Psoas muscle (tissue), 8 donors: ENCODE measurements around the gene BCHE. TPM values are rescaled to one million over a fixed set of nuclear protein-coding genes. Genes with fewer than 3 reads are reported as not detected.

Source experiments
- ATAC-seq, 4 donors: fragments of 200-7000 bp; cut with Tn5 transposase; one replicate each; pipeline ENCODE4 v1.9.1; 2020; ENCODE audit warnings: moderate library complexity in 3 of 4, mild to moderate bottlenecking in 2 of 4
- DNase-seq, 2 donors: peaks; one replicate each; pipeline ENCODE4 v3.0.0-alpha.2; 2020
- H3K27ac ChIP-seq: fragments of 200-600 bp; one replicate; pipeline ENCODE4 v1.8.0; 2022
- H3K27me3 ChIP-seq, 3 donors: fragments of 200-600 bp in 1 of 3; one replicate each; pipeline versions ENCODE4 v1.6.1 to v1.8.0; 2013 to 2022; ENCODE audit warnings: low read length in 2 of 3, mild to moderate bottlenecking in 2 of 3, moderate library complexity in 1 of 3; ENCODE audit not compliant: insufficient read depth in 3 of 3
- H3K36me3 ChIP-seq, 2 donors: fragments of 200-600 bp in 1 of 2; one replicate each; pipeline versions ENCODE4 v1.6.1 to v1.8.0; 2013 to 2022; ENCODE audit warnings: low read depth in 1 of 2, mild to moderate bottlenecking in 1 of 2, moderate library complexity in 1 of 2; ENCODE audit not compliant: insufficient read depth in 1 of 2
- H3K4me1 ChIP-seq: fragments of 200-600 bp; one replicate; pipeline ENCODE4 v1.8.0; 2022
- H3K4me3 ChIP-seq: fragments of 200-600 bp; one replicate; pipeline ENCODE4 v1.8.0; 2022; ENCODE audit warnings: mild to moderate bottlenecking
- H3K9me3 ChIP-seq: fragments of 200-600 bp; one replicate; pipeline ENCODE4 v1.8.0; 2022
- WGBS, 3 donors: extraction: QIAGEN DNeasy Blood & Tissue Kit; methylation state at CpG; one replicate each; pipeline versions ENCODE4 v1.1.6 to v1.1.7; 2013; 5-methylcytosine and 5-hydroxymethylcytosine counted together
- intact Hi-C, 2 donors: fragments of 100-400 bp; cut with DNase I; formaldehyde crosslinking; loops; one replicate each; pipeline versions ENCODE4 v1.11.0 to v1.14.2; 2022
- polyA plus RNA-seq, 3 donors: library from polyadenylated mRNA; stranded (reverse); fragments of 200-250 nt; gene quantifications; one replicate each; pipeline ENCODE4 v1.2.3, GENCODE V29; 2013
- total RNA-seq, 4 donors: library from RNA; stranded (reverse); fragmentation: NEBNext Ultra II Directional in 2 of 4; extraction: Animal tissue kit (Norgen Biotek cat#: 25700) in 2 of 4; gene quantifications; one replicate each; pipeline versions ENCODE4 v1.2.1 to v1.2.4, GENCODE V29; 2021 to 2023
- TF ChIP-seq, protein P1 (sequence below): fragments of 200-600 bp; IDR thresholded peaks from one replicate; pipeline ENCODE4 v1.8.0; 2022; ENCODE audit warnings: antibody characterized with exemption
- donor health status: healthy with polysubstance abuse.
- donor health status: DM: no; HTN: no; CAD: no; lungs with moderate emphysema.
- donor health status: Bipolar disorder and iron deficiency.
- donor health status: healthy.
- donor health status: DM: yes; HTN: yes; CAD: no.
- donor health status: DM: no; HTN: no; CAD: no.
- donor health status: DM: no; HTN: no; CAD: no.
- donor health status: DM: yes; HTN: yes; CAD: no.

The BCHE gene
- total and polyA plus RNA-seq, 7 donors: 0.70 to 2.5 (median 1.0) TPM

GRCh38 chr3:165788531-165788930 lies 48.7 kb downstream of the BCHE start:
- intact Hi-C loops: no loop called here
- DNase-seq (no peak), ATAC-seq (no peak)
- Histone ChIP-seq H3K9me3 (no peaks in the 10 kb centered on the region), H3K4me3 (no peak overlapping the region), H3K36me3 (no peaks in the 10 kb centered on the region), H3K27ac (no peak overlapping the region), H3K27me3 (no peaks in the 10 kb centered on the region), H3K4me1 (no peaks in the 10 kb centered on the region)
- TF ChIP-seq, protein P1, sequence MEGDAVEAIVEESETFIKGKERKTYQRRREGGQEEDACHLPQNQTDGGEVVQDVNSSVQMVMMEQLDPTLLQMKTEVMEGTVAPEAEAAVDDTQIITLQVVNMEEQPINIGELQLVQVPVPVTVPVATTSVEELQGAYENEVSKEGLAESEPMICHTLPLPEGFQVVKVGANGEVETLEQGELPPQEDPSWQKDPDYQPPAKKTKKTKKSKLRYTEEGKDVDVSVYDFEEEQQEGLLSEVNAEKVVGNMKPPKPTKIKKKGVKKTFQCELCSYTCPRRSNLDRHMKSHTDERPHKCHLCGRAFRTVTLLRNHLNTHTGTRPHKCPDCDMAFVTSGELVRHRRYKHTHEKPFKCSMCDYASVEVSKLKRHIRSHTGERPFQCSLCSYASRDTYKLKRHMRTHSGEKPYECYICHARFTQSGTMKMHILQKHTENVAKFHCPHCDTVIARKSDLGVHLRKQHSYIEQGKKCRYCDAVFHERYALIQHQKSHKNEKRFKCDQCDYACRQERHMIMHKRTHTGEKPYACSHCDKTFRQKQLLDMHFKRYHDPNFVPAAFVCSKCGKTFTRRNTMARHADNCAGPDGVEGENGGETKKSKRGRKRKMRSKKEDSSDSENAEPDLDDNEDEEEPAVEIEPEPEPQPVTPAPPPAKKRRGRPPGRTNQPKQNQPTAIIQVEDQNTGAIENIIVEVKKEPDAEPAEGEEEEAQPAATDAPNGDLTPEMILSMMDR: no peak
- WGBS, 3 donors: 86 to 92% (median 92%) methylated on average over 4 of the region's 4 CpGs

GRCh38 chr3:165786013-165786412 lies 51.2 kb downstream of the BCHE start:
- 90 to 94% (median 90%) methylated on average over 4 of the region's 4 CpGs for WGBS, 3 donors
- DNase-seq (no peak), ATAC-seq (no peak)
- H3K9me3 ChIP-seq: no peaks in the 10 kb centered on the region
- intact Hi-C loops: no loop called here
- H3K36me3 ChIP-seq: no peaks in the 10 kb centered on the region
- H3K4me3 ChIP-seq: no peak overlapping the region
- TF ChIP-seq, protein P1: no peak
- no peaks in the 10 kb centered on the region for H3K27me3 ChIP-seq
- H3K27ac ChIP-seq: no peak overlapping the region
- H3K4me1 ChIP-seq: no peaks in the 10 kb centered on the region

DNA sequence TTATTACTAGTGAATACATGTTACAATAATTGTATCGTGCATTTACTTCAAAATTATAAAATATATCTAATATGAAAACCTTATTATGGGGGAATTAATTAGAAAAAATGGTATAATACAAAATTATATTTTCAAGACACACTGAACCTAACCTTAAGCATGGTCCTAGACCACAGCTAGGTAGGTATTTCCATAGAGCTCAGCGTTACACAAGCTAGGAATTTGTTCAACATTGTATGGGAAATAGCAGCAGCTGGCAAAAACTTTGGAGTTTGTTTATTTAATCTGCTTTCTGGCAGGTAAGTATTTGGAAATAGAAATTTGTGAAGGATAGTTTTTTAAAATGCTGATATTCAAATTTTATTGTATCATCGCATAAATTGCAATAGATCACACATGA lies 52.9 kb downstream of the BCHE start:
- ATAC-seq: no peak

GRCh38 chr3:165783383-165783782 lies 53.8 kb downstream of the BCHE start:
- no peaks in the 10 kb centered on the region for H3K4me1 ChIP-seq
- no peak for ATAC-seq

More for the DNA sequence above, 52.9 kb downstream of the BCHE start:
- TF ChIP-seq, protein P1: no peak
- H3K36me3 ChIP-seq: no peaks in the 10 kb centered on the region
- no peaks in the 10 kb centered on the region for H3K4me1 ChIP-seq
- H3K4me3 ChIP-seq: no peak overlapping the region
- no peaks in the 10 kb centered on the region for H3K9me3 ChIP-seq
- H3K27ac ChIP-seq: no peak overlapping the region
- 89 to 95% (median 94%) methylated on average over 3 of the region's 3 CpGs for WGBS, 3 donors
- intact Hi-C loops: no loop called here
- no peak for DNase-seq
- no peaks in the 10 kb centered on the region for H3K27me3 ChIP-seq

GRCh38 chr3:165778891-165779290 lies 58.3 kb downstream of the BCHE start:
- TF ChIP-seq, protein P1: no peak
- WGBS, 3 donors: 85 to 89% (median 86%) methylated on average over 2 of the region's 2 CpGs
- intact Hi-C loops: no loop called here

More at GRCh38 chr3:165783383-165783782, 53.8 kb downstream of the BCHE start:
- DNase-seq: no peak
- Histone ChIP-seq H3K36me3 (no peaks in the 10 kb centered on the region), H3K27ac (no peak overlapping the region), H3K27me3 (no peaks in the 10 kb centered on the region), H3K4me3 (no peak overlapping the region), H3K9me3 (no peaks in the 10 kb centered on the region)
- TF ChIP-seq, protein P1: no peak
- intact Hi-C loops: no loop called here
- 42 to 65% (median 54%) methylated on average over 1 of the region's 1 CpG for WGBS, 3 donors

More at GRCh38 chr3:165778891-165779290, 58.3 kb downstream of the BCHE start:
- no peaks in the 10 kb centered on the region for H3K27me3 ChIP-seq
- no peaks in the 10 kb centered on the region for H3K36me3 ChIP-seq
- H3K4me1 ChIP-seq: no peaks in the 10 kb centered on the region
- no peak overlapping the region for H3K27ac ChIP-seq
- ATAC-seq: no peak
- DNase-seq: no peak
- no peaks in the 10 kb centered on the region for H3K9me3 ChIP-seq
- H3K4me3 ChIP-seq: no peak overlapping the region
